CD4-positive, alpha-beta T cell treated with Interleukin-4 for 4 hours (primary cell): ENCODE results near the gene KIF2A.

ENCODE experiments used
- DNase-seq: peaks from one replicate; pipeline ENCODE4 v3.0.0-alpha.2; 2020

KIF2A gene

GRCh38 chr5:62305715-62306322, at the start of gene KIF2A:
Gene KIF2A, plus strand, starts transcription at chr5:62306206. Its CDS starts 267 bp downstream, at chr5:62306473.
- peak; percentile 93 for DNase-seq

DNA sequence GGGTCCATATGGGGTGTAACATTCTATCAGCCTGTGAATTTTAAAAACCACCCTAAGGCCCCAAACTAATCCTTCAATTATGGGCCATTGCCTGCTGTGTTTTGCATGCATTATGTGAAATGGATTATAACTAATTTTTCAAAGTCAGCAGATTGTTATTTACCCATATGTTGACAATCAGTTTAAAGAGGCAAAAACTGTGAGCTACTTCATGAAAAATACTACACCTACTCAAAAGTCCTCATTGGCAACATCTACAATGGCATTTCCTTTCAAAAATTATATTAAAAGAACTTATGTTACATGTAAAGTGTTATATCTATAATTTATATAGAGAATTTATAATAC, 49.0 kb upstream of the KIF2A start:
- no peak for DNase-seq

DNA sequence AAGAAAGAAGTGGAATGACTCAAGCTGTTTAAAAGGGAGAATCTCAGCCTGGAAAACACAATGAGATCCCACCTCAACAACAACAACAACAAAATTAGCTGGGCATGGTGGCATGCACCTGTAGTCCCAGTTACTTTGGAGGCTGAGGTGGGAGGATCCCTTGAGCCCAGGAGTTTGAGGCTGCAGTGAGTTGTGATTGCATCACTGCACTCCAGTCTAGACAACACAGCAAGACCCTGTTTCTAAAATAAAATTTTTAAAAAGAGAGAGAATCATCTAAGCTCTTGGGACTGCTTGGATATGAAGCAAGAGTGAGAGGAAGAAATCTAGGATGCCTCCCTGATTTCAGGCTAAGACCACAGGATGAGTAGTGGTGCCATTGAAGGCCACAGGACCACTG, 47.4 kb upstream of the KIF2A start:
- DNase-seq, result no peak

DNA sequence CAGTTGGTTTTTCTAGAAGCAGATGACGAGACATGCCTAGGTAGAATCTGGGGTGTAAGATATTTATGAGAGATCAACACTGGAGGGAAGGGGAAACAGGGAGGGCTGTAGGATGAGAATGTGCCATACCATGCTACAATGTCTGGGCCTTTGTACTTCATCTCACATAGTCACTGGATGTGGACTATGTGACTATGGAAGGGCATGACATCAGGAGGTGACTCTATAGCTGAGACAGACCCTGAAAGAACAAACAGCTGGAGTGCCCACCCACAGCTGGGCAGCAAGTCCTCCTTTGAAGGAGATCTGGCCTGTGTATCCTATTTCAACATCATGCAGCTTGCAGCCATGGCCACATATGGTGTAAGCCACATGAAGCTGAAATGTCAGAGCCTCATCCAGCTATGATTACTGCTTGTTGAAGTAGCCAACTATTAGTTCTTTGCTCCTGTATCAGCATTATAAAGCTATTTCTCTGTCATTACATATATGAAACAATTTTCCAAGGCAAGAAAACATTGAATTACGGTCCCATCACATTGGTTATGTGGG, 46.2 kb upstream of the KIF2A start:
- DNase-seq, result no peak

- DNase-seq, result no peak
Measured at GRCh38 chr5:62260513-62260912, 45.5 kb upstream of the KIF2A start.

DNA sequence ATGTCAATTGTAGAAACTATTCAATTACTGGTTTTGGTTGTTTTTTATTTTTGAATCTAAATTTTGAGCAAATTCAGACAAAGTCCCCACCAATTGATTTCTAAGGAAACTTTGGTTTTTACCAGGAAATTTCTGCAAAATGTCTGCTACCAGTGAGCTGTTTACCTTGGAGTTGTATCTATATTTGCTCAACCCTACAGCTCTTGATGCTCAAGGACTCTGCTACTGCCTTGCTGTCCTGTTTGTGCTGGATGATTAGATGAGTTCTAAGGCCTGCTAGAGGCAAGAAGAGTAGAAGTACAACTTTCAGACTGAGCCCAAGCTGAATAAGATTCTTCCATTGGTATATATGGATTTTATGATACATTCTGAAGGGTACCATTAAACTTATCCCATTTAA, 42.6 kb upstream of the KIF2A start:
- no peak for DNase-seq

- DNase-seq, result no peak
Measured at GRCh38 chr5:62265648-62266112, 40.3 kb upstream of the KIF2A start.

DNA sequence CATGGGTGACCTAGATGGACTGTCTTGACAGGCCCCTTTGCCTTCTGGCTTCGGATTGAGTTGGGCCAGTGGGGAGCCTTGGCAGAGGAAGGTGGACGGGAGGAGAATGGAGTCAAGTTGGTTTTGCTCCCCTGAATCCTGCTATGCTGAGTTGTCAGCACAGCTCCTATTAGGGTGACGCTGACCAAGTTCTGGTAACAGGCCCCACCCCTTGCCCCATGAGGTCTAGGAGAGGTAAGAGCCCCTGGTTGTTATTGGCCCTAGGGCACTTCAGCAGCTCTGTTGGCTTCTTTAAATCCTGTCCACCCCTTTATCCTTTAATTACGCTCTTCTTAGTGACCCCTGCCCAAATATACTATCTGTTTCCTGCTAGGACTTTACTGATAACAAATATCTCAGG, 39.4 kb upstream of the KIF2A start:
- DNase-seq, result no peak

- DNase-seq, result no peak
Measured at GRCh38 chr5:62268234-62268633, 37.8 kb upstream of the KIF2A start.

GRCh38 chr5:62268792-62269191, 37.2 kb upstream of the KIF2A start:
- DNase-seq, result no peak

DNA sequence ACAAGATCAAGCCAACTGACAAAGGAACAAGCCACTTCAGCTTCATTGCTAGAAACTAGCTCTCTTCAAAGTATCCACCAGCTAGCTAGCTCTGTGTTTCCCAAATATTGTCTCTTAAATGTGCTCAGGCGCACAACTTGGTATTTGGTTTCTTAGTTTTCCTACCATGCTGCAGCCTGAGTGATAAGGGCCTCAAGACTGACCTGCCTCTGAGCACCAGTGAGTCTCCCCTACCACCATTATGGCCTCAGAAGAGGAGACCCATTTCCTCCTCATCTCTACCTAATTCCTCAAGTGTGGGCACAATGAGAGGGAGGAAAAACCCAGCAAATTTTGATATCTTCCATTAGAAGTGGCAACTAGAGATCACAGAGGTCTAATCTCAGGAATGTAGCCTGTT, 34.6 kb upstream of the KIF2A start:
- DNase-seq, result no peak

DNA sequence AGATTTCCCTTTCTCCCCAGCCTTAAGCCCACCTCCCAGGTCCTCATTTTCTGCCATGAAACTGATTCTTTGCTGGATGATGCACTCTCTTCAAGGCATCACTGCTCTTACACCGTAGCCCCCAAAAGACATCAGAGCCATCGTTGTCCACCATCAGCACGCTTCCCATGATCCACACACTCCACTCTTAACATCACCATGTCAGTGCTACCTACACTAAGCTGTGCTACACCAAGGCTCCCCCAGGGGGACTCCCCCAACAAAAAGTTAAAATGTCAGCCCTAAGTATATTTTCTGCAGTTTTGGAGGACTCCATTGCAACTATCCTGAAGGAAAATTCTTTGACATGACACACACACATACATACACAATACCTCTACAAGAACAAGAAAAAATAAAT, 34.1 kb upstream of the KIF2A start:
- DNase-seq, result no peak

DNA sequence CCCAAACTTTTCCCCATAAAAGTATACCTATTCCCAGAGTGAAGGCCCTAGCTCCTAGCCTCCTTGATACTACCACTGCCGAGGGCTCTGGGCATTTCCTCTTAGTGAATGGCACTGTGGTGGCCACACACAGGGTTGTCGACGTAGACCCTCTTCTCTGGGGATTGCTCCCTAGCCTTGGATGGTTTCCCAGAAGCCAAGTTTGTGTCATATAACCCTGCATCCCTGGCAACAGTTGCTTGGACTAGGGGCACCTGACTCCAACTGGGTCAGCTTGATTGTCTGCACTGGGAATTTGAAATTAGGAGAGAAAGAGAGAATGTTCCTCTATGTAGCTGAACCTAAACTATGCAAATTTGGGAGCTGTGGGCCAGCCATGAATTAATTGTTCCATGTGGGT, 32.3 kb upstream of the KIF2A start:
- DNase-seq, result no peak

GRCh38 chr5:62275581-62275980, 30.4 kb upstream of the KIF2A start:
- no peak for DNase-seq

- no peak for DNase-seq
Measured at GRCh38 chr5:62281411-62281810, 24.6 kb upstream of the KIF2A start.

GRCh38 chr5:62282064-62282463, 23.9 kb upstream of the KIF2A start:
- DNase-seq, result no peak

DNA sequence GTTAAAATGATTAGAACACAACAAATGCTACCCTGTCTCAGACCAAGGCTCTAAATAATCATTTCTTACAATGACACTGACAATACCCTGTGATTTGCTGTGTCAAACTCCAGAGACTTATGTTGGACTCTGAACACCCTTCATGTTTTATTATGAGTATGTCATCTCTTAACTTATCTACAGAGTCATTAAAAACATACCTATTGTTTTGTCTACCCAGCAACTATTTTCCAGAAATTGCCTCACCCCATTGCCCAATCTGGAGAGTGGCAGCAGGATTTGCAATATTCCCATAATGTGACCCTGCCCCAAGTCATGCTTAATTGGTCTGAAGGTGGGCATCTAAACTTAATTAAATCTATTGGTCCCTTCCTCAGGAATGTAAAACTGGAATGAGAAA, 23.0 kb upstream of the KIF2A start:
- no peak for DNase-seq

DNA sequence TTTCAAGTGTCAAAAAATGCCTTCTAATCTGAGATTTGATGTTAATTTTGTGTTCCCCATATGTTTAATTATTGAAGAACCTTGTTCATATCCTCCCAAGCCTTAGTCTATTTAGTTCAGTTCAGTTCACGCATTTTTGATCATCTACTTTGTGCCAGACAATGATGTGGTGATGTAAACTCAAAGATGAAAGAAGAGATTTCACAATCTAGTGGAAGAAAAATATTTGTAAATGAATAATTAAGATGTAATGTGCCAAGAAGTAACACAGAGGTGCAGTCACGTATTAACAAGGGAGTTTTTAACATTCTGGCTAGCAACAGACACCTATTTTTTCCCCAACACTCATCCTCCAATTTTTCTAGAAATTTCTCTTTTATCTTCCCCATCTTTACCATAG, 22.1 kb upstream of the KIF2A start:
- no peak for DNase-seq

DNA sequence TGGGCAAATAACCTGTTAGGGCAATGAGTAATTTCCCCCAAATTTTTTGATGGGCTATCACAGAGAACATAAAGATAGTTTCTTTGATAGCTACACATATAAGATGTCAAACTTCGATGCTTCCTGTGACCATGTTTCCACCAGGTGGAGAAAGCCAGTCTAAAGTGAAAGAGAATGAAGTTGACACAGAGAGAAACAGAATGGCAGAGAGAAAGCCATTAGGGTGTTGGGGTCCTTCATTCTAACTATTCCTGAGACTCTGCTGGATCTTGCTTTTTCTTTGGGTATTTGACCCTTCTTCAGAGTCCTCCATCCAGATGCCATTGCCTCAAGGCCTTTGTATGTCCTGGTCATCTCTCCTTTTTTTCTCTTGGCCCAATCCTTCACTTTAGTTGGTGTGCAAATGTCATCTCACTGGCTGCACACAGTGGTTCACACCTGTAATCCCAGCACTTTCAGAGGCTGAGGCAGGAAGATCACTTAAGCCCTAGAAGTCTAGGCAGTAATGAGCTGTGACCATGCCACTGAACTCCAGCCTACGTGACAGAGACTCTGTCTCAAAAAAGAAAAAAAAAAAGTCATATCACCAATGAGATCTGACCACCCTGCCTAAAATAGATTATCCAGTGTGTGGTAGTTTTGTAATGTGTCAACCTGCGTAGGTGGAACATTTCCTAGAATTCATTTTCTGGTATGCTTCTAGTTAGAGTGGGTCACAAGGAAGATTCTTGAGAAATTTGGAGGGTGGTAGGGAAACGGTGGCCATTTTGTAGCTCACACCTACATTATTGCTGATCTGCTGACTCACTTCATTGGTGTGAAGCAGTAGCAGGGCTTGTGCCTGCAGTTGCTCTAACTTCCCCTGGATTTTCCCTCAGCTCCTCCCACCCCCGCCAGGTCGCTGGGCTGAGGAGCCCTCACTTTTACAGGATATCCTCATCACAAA, 20.8 kb upstream of the KIF2A start:
- peak; percentile 36 for DNase-seq

- no peak for DNase-seq
Measured at GRCh38 chr5:62286834-62287233, 19.2 kb upstream of the KIF2A start.

- DNase-seq, result no peak
Measured at GRCh38 chr5:62287237-62287636, 18.8 kb upstream of the KIF2A start.

DNA sequence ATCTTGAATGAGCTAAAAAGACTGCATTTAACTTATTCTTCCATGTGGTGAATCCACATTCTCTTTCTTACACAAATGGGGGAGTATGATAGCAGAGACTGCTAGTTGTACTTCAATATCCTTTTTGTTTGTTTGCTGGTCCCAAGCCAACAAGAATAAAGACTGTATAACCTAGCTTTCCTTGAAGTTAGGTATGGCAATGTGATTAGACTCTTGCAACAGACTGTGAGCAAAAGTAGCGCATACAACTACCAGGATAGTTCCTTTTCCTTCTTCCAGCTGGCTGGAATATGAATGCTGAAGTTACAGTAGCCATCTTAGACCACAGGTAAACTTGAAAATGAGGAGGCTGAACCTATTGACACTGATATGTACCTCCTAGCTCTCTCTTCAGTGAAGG, 17.9 kb upstream of the KIF2A start:
- DNase-seq, result no peak

DNA sequence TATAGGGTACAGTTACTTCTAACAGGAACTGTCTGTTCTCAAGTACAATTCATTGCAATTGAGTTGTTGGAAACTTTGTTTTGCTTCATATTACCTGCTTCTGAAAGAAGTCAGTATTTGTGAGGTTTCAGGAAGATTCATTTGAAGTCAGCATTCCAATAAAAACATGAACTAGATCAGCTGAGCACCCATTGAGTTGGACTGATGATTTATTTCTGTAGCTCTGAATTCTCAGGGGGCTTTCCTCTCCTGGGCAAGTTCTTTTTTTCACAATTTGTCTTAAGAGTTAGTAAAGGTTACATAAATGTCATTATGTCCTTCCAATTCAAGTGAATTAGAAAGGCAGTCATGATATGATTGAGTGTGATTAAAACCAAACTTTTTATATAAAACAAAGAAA, 16.2 kb upstream of the KIF2A start:
- no peak for DNase-seq

GRCh38 chr5:62291829-62292228, 14.2 kb upstream of the KIF2A start:
- DNase-seq, result peak; percentile 84
